Renal cortical epithelial cell (primary cell): ENCODE results near the gene PCDH9. TPM values are rescaled to one million over a fixed set of nuclear protein-coding genes. Genes with fewer than 3 reads are reported as not detected.
"Not testable (repeated sequence)": the region's sequence is repeated elsewhere in the genome, so short reads cannot be mapped to it uniquely, and the experiment has no call there.

ENCODE experiments used
- DNase-seq: peaks from one replicate; pipeline ENCODE4 v3.0.0-alpha.2; 2011; ENCODE audit warnings: low read depth
- total RNA-seq: library from RNA; depleted of rRNA; stranded (reverse); fragments of >200 nt; gene quantifications from 2 replicates; pipeline ENCODE4 v1.2.3, GENCODE V29; 2014

PCDH9 gene
- total RNA-seq, 1 donor from 2014 or later: 4.6 TPM

DNA sequence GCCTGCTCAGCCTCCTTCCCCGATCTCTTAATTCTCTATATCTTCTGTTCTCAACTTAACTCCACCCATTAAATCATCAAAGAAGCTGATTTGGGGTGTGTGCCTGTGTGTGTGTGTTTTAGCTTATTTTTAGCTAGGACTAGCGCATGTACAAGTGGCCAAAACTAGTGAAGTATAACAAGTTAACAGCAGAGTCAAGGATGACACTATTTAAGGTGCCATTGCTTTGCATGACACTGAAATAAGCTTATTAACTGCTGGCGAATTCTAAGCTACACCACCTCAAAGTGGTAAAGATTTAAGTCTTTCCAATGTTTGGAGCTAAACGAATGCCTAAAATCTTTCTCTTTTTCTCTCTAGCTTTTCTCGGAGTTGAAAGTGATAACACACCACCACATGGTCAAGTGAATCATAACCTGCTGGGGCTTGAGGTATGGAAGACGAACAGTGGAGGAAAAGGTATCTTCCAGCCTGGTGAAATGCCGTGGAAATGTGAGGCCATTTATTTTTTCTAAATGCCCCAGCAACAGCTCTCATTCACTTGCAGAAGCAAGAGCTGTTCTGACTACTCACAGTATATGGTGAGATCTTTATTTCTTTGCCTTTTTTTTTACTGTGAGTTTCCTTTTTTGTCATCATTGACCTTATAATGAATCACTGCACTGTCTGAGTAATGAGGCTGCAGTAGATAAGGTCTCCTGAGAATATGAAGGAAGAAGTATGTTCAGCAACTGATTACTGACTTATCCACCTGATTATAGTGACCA, 570.3 kb downstream of the PCDH9 start:
- DNase-seq: peak; percentile 70

DNA sequence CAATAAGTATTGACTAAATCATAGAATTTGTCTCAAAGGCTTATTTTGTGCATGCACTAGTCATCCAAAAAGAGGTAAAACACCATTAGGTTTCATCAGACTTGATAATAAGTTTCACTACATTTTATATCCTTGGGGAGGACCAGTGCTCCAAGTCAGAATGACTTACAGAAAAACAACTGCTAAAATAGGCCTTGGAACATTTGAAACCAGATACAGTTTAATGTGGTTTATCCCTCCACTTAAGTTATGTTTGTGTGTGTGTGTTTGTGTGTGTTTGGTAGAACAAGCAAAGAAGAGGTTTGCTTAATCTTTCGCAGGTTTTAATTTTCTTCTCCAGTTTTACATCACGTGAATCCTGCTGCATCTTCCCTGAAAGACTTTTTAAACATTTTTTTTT, 570.9 kb downstream of the PCDH9 start:
- no peak for DNase-seq

DNA sequence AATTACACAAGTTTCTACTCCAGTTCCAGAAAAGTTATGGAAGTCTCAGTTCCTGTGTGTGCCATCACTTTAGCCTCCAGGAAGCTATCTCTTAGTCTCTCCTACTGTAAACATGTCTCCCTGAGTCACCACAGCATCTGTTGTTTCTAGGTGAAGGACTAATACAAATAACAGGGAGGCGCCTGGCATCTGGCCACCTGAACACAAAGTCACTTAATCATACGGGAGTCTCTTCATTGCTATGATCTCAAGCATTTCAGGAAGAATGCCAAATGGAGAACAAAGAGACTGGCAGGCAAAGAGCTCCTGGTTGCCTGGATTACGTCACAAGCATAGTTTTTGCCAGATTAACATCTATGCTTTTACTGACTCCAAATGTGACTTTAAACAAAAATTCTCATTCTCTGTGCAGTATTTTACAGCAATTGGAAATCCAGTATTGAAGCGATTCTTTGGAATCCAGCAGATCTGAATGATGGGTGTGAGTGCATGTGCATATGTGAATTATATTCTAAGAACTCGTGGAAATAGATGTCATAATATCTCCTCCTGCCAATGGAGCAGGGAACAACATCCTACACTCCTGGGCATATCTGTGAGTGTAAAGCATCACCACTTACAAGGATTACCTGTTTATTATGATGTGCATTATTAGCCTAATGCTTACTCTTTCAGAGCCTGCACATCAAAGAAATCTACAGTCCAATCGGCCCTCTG, 572.8 kb downstream of the PCDH9 start:
- DNase-seq: peak; percentile 98

DNA sequence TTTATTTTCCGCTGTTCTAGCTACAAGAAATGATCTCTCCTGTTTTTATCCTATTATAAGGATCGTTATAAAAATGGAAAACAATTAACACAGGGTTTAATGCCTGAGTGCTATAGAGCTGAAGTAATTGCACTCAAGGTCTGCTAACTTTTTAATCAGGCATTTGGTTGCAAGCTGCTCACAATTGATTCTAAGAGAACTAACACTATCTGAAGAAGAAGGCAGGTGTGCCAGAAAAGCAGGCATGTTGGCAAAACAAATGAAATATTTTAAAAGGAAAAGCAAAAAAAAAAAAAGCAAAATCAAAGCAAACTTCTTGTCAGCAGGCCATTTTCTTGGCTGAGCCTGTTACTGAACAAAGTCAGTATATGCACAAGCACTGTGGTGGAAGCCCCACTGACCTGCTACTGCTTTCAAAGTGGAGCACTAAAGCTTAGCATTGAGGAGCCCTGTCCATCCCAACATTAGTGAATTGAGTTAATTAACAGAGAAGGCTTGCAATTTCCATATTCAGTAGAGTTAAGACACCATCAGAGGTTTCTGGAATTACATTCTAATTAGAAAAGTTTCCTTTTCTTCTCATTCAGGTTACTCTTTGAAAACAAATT, 574.2 kb downstream of the PCDH9 start:
- DNase-seq: no peak

- DNase-seq: no peak
These were observed 585.2 kb downstream of the PCDH9 start for GRCh38 chr13:66644855-66645460.

- peak; percentile 91 for DNase-seq
These were observed 589.9 kb downstream of the PCDH9 start for GRCh38 chr13:66640231-66640630.

DNA sequence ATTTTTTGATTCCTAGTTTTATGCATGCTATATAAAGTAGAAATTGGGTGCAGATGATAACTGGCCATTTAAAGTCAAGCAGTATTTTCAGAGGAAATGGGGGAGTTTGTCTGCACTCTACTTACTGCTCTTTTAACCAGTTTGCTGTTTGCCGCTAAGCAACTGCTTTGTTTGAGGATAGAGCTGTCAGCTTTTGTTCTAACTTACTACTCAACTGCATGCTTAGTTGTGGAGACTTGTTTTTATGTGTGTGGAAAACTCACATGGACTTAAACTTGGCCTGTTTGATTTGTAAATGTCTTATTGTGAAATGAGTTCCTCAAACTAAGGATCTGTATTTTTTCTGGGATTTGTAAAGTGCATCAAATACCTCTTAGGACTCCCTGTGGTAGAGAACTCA, 591.1 kb downstream of the PCDH9 start:
- peak; percentile 51 for DNase-seq

GRCh38 chr13:66635526-66635925, 594.6 kb downstream of the PCDH9 start:
- DNase-seq: peak; percentile 100

DNA sequence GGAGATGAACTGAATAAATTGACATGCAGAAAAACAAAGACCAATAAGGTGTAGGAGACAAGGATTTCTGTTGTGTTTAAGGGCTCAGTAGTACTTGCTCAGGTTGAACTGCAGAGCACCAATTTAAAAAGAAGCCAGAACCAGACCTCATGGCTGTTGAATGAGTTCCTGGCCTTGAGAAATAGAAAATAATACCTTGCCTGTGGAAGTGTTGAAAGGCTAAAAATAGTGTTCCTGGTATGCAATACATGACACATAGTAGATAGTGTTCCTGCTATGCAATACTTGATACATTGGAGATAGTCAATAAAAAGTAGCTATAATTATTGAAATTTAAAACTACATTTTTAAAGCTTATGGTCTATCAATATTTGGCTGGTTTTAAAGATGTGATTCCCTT, 595.8 kb downstream of the PCDH9 start:
- DNase-seq: peak; percentile 16

DNA sequence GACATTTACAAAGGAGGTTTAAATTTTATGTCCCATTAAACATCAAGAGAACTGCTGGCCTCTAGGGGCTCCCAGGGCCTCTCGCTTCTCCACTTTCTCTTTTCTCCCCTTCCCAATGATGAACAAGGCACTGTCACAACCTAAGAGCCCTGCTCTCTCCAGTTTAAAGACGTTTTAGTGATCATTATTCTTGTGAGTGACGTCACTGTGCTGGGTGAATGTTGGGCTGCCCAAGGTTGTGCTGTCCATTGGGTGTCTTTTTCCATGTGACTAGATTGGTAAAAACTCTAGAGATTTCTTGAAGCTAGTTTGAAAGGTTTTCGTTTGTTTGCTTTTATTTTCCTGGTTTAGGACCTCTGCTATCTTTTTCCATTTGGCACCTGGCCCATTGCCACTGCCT, 602.6 kb downstream of the PCDH9 start:
- no peak for DNase-seq

DNA sequence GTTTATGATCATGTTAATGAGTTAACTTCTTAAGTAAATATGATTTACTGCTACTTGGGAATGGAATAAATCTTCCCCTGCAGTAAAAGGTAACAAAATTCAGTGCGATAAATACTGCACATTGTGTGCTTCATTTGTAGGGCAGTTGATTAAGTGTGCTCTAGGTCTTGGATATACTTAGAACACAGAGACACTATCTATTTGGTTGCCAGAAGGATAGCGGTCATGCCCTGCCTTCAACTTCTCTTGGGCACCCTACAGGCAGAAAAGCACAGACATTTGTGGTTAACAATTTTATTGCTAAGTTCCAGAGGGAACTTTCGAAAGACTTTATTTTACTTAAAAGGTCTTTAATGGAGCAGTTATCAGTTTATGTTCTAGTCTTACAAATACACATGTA, 605.8 kb downstream of the PCDH9 start:
- no peak for DNase-seq

- DNase-seq: peak; percentile 51
These were observed 606.9 kb downstream of the PCDH9 start for GRCh38 chr13:66623129-66623820.

DNA sequence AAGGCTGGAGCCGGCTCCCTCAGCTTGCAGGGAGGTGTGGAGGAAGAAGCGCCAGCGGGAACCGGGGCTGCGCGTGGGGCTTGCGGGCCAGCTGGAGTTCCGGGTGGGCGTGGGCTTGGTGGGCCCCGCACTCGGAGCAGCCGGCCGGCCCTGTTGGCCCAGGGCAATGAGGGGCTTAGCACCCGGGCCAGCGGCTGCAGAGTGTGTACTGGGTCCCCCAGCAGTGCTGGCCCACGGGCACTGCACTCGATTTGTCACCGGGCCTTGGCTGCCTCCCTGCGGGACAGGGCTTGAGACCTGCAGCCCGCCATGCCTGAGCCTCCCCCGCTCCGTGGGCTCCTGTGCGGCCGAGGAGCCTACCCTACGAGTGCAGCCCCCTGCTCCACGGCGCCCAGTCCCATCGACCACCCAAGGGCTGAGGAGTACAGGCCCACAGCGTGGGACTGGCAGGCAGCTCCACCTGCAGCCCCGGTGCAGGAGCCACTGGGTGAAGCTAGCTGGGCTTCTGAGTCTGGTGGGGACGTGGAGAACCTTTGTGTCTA, 608.2 kb downstream of the PCDH9 start:
- DNase-seq: not testable (repeated sequence)

- peak; percentile 61 for DNase-seq
These were observed 611.4 kb downstream of the PCDH9 start for GRCh38 chr13:66618702-66619101.

DNA sequence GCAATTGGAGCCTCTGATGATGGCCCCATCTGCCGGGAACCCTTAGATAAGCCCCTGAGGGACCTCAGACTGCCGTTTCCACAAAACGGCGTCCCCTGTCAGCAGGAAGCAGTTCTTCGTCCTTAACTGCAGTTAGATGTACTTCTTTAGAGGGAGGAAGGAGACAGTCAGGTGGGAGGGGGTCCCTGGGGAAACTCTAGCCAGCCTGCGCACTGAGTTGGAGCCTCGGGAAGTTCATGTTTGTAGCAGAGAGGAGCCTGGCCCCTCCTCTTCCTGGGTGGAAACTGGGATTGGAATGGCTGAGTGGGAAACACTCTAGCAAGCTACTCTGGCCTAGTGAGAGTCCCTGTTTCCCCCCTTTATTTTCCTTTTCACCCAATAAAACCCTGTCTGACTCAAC, 612.4 kb downstream of the PCDH9 start:
- DNase-seq: no peak

DNA sequence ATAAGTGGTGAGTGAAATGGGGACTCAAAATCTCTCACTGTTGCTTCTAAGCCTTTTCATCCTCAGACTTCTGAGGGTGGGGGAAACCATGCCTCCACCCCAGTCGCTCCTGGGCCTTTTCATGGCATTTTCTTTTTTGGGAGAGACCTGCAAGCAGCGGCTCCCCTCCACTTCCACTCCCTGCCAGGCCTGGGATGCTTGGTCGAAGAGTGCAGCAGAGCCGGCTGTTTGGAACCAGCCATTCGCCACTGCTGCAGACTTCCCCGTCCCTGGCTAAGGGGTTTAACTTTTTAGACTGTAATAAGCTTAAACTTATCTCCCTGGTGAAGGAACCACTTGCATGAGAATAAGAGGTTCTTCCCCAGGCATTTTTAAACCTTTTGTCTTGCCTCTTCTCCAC, 617.2 kb downstream of the PCDH9 start:
- DNase-seq: no peak

- no peak for DNase-seq
These were observed 643.6 kb downstream of the PCDH9 start for GRCh38 chr13:66586489-66586888.

DNA sequence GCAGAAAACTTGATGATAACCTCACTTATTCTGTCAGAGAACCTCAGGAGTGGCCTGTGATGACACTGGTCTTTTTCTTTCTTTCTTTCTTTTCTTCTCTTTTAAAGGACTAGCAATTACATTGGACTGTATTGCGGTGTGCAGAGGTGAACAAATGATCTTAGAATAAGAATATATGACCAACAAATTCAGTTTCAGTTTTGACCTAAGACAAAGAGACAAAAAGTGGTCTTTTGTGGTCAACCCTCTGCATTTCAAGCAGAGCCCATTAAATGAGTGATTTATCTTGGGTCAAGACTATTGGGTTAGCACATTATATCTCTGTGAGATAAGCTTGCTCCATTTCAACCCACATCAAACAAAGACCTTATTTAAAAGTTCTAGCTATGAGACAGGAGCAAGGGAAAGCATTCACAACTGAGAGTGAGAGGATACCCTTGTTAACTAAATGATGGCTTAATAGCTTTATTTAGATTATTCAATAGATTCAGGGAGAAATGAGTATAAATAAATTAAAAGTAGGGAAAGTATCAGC, 644.4 kb downstream of the PCDH9 start:
- no peak for DNase-seq

- DNase-seq: no peak
These were observed 648.5 kb downstream of the PCDH9 start for GRCh38 chr13:66581675-66582074.

- no peak for DNase-seq
These were observed 651.8 kb downstream of the PCDH9 start for GRCh38 chr13:66578305-66578704.

GRCh38 chr13:66577358-66577757, 652.8 kb downstream of the PCDH9 start:
- DNase-seq: no peak
